GM23248 (cell line): ENCODE measurements around the gene FGA.

Experiments used
- EZH2 ChIP-seq: fragments of 200-600 bp; sonication (generic); IDR thresholded peaks from 2 replicates; pipeline ENCODE4 v1.6.1; 2018; ENCODE audit warnings: antibody characterized with exemption, mild to moderate bottlenecking; ENCODE audit not compliant: insufficient read depth, poor library complexity, severe bottlenecking
- EZH2phosphoT487 ChIP-seq: fragments of 200-600 bp; sonication (generic); IDR thresholded peaks from 2 replicates; pipeline ENCODE4 v1.6.1; 2018; ENCODE audit warnings: antibody characterized with exemption, moderate library complexity, mild to moderate bottlenecking, low read depth; ENCODE audit not compliant: insufficient read depth

- TF ChIP-seq EZH2 (no peak), EZH2phosphoT487 (no peak)
Measured at GRCh38 chr4:154542271-154542879, 48.2 kb downstream of the FGA start.
